Astrocyte (in vitro differentiated cells and primary cell): ENCODE results near the gene SPIB. TPM values are rescaled to one million over a fixed set of nuclear protein-coding genes. Genes with fewer than 3 reads are reported as not detected.

Source experiments
- DNase-seq: peaks from one replicate; pipeline ENCODE4 v3.0.0-alpha.2; 2010; ENCODE audit warnings: low read depth
- FAIRE-seq: peaks from 2 replicates; lab custom pipeline; 2011; peaks lifted over from hg19 to GRCh38; lab: Jason Lieb, UNC
- H2AFZ ChIP-seq: 2 replicates; pipeline ENCODE4 v1.6.0; 2012; ENCODE audit warnings: low read depth, low read length, inconsistent platforms
- H3K27ac ChIP-seq: 2 replicates; pipeline ENCODE4 v1.5.1; 2011; ENCODE audit warnings: low read depth, low read length, inconsistent platforms
- H3K27me3 ChIP-seq: 2 replicates; pipeline ENCODE4 v1.6.0; 2011; ENCODE audit warnings: low read length, inconsistent platforms; ENCODE audit not compliant: insufficient read depth
- H3K36me3 ChIP-seq: 2 replicates; pipeline ENCODE4 v1.5.1; 2011; ENCODE audit warnings: low read length, inconsistent platforms; ENCODE audit not compliant: insufficient read depth
- H3K4me1 ChIP-seq: 2 replicates; pipeline ENCODE4 v1.5.1; 2011; ENCODE audit warnings: low read length, inconsistent platforms; ENCODE audit not compliant: insufficient read depth
- H3K4me2 ChIP-seq: 2 replicates; pipeline ENCODE4 v1.6.0; 2012; ENCODE audit warnings: low read length, inconsistent platforms
- H3K4me3 ChIP-seq: 2 replicates; pipeline ENCODE4 v1.5.1; 2011; ENCODE audit warnings: low read depth, mild to moderate bottlenecking, low read length, inconsistent platforms; ENCODE audit not compliant: insufficient read depth
- H3K79me2 ChIP-seq: 2 replicates; pipeline ENCODE4 v1.6.0; 2012; ENCODE audit warnings: mild to moderate bottlenecking, low read length, inconsistent platforms; ENCODE audit not compliant: insufficient read depth
- H3K9ac ChIP-seq: 2 replicates; pipeline ENCODE4 v1.6.0; 2012; ENCODE audit warnings: mild to moderate bottlenecking, low read length, inconsistent platforms
- H3K9me3 ChIP-seq: 2 replicates; pipeline ENCODE4 v1.5.1; 2012; ENCODE audit warnings: low read depth, mild to moderate bottlenecking, low read length, inconsistent platforms; ENCODE audit not compliant: insufficient read depth
- H4K20me1 ChIP-seq: 2 replicates; pipeline ENCODE4 v1.6.0; 2012; ENCODE audit warnings: low read length, inconsistent platforms; ENCODE audit not compliant: insufficient read depth
- H3K27ac Mint-ChIP-seq: one replicate; pipeline ENCODE4 v1.8.0; 2021; ENCODE audit warnings: mild to moderate bottlenecking, mixed read lengths; ENCODE audit not compliant: unreplicated experiment
- H3K27me3 Mint-ChIP-seq: one replicate; pipeline ENCODE4 v1.8.0; 2021; ENCODE audit warnings: low read depth, mixed read lengths; ENCODE audit not compliant: unreplicated experiment
- H3K36me3 Mint-ChIP-seq: one replicate; pipeline ENCODE4 v1.8.0; 2021; ENCODE audit warnings: low read depth, mixed read lengths; ENCODE audit not compliant: unreplicated experiment
- H3K4me1 Mint-ChIP-seq: one replicate; pipeline ENCODE4 v1.8.0; 2021; ENCODE audit warnings: low read depth, mixed read lengths; ENCODE audit not compliant: unreplicated experiment
- H3K4me3 Mint-ChIP-seq: one replicate; pipeline ENCODE4 v1.8.0; 2021; ENCODE audit warnings: mild to moderate bottlenecking, moderate library complexity, mixed read lengths; ENCODE audit not compliant: unreplicated experiment
- H3K9me3 Mint-ChIP-seq: one replicate; pipeline ENCODE4 v1.8.0; 2021; ENCODE audit warnings: mild to moderate bottlenecking, mixed read lengths; ENCODE audit not compliant: unreplicated experiment
- CTCF ChIP-seq: IDR thresholded peaks from 2 replicates; pipeline ENCODE4 v1.5.1; 2011; ENCODE audit warnings: low read depth, mild to moderate bottlenecking, inconsistent platforms, low read length, moderate library complexity; ENCODE audit not compliant: insufficient read depth
- EZH2 ChIP-seq: IDR thresholded peaks from 2 replicates; pipeline ENCODE4 v1.6.1; 2012; ENCODE audit warnings: mild to moderate bottlenecking, low read length, inconsistent platforms; ENCODE audit not compliant: insufficient read depth
- total RNA-seq: library from RNA; stranded (reverse); gene quantifications from 2 replicates; pipeline ENCODE4 v1.2.1, GENCODE V29; 2021

SPIB gene
- total RNA-seq, 1 donor from 2014 or later: 0.14 TPM

- no peak for DNase-seq
- H3K36me3 Mint-ChIP-seq: peaks cover 4% of the 10 kb centered on the region
- H3K4me2 ChIP-seq: no peak overlapping the region
- H3K27me3 ChIP-seq: peaks cover 3% of the 10 kb centered on the region
- no peak overlapping the region for H2AFZ ChIP-seq
- no peaks in the 10 kb centered on the region for H3K4me1 Mint-ChIP-seq
- H3K4me1 ChIP-seq: no peaks in the 10 kb centered on the region
- H3K27me3 Mint-ChIP-seq: no peaks in the 10 kb centered on the region
- no peak overlapping the region for H3K27ac Mint-ChIP-seq
- no peaks in the 10 kb centered on the region for H3K36me3 ChIP-seq
- H3K9me3 Mint-ChIP-seq: peaks cover 2% of the 10 kb centered on the region
- H3K27ac ChIP-seq: no peak overlapping the region
- FAIRE-seq: no peak
- no peaks in the 10 kb centered on the region for H4K20me1 ChIP-seq
- H3K4me3 Mint-ChIP-seq: no peak overlapping the region
- no peaks in the 10 kb centered on the region for H3K79me2 ChIP-seq
- no peak overlapping the region for H3K4me3 ChIP-seq
- H3K9me3 ChIP-seq: no peaks in the 10 kb centered on the region
- H3K9ac ChIP-seq: no peak overlapping the region
- TF ChIP-seq EZH2 (no peak), CTCF (no peak)
Observed at GRCh38 chr19:50413096-50413495, 5.6 kb upstream of the SPIB start.

GRCh38 chr19:50413531-50413930, 5.2 kb upstream of the SPIB start:
- Histone ChIP-seq H3K4me3 (no peak overlapping the region), H3K9me3 (no peaks in the 10 kb centered on the region), H4K20me1 (no peaks in the 10 kb centered on the region), H3K79me2 (no peaks in the 10 kb centered on the region), H3K4me1 (no peaks in the 10 kb centered on the region), H3K9ac (no peak overlapping the region), H3K27me3 (peaks cover 4% of the 10 kb centered on the region), H2AFZ (no peak overlapping the region), H3K27ac (no peak overlapping the region), H3K4me2 (no peak overlapping the region), H3K36me3 (no peaks in the 10 kb centered on the region)
- Mint-ChIP-seq H3K4me3 (no peak overlapping the region), H3K27ac (no peak overlapping the region), H3K27me3 (peaks cover 4% of the 10 kb centered on the region), H3K36me3 (peaks cover 4% of the 10 kb centered on the region), H3K9me3 (peaks cover 2% of the 10 kb centered on the region), H3K4me1 (no peaks in the 10 kb centered on the region)
- no peak for TF ChIP-seq EZH2
- TF ChIP-seq CTCF: no peak
- DNase-seq: no peak
- FAIRE-seq: no peak

- H3K4me3 ChIP-seq: no peak overlapping the region
- DNase-seq (peak; percentile 12), FAIRE-seq (no peak)
- H3K27ac ChIP-seq: no peak overlapping the region
- no peaks in the 10 kb centered on the region for H3K4me1 Mint-ChIP-seq
- peaks cover 14% of the 10 kb centered on the region for H3K27me3 Mint-ChIP-seq
- peaks cover 4% of the 10 kb centered on the region for H3K36me3 Mint-ChIP-seq
- no peaks in the 10 kb centered on the region for H3K9me3 ChIP-seq
- peaks cover 2% of the 10 kb centered on the region for H3K9me3 Mint-ChIP-seq
- no peaks in the 10 kb centered on the region for H3K36me3 ChIP-seq
- no peaks in the 10 kb centered on the region for H3K4me1 ChIP-seq
- no peak overlapping the region for H3K27ac Mint-ChIP-seq
- no peak overlapping the region for H3K4me2 ChIP-seq
- H3K9ac ChIP-seq: no peak overlapping the region
- no peaks in the 10 kb centered on the region for H3K79me2 ChIP-seq
- peaks cover 16% of the 10 kb centered on the region for H3K27me3 ChIP-seq
- H2AFZ ChIP-seq: no peak overlapping the region
- no peak overlapping the region for H3K4me3 Mint-ChIP-seq
- H4K20me1 ChIP-seq: no peaks in the 10 kb centered on the region
- TF ChIP-seq CTCF (peak; percentile 49), EZH2 (no peak)
Observed at GRCh38 chr19:50414864-50415660, 3.7 kb upstream of the SPIB start.
